ENCODE results near the gene KANSL1L.

KANSL1L gene

DNA sequence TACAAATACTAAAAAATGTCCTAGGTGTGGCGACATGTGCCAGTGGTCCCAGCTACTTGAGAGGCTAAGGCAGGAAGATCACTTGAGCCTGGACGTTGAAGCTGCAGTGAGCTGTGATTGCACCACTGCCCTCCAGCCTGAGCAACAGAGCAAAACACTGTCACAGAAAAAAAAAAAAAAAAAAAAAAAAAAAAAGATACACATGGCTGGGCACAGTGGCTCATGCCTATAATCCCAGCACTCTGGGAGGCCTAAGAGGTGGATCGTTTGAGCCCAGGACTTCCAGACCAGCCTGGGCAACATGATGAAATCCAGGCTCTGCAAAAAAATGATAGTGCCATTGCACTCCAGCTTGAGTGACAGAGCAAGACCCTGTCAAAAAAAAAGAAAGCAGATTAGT is 13.7 kb downstream of the KANSL1L start:
- no peak overlapping the region for H3K4me3 ChIP-seq (ENCODE audit: low read depth, low read length)
- DNase-seq (ENCODE audit: low read depth, low spot score), result no peak
- no peak for TF ChIP-seq CTCF (IDR thresholded peaks at IDR 0.05; ENCODE audit: insufficient read depth, low read length, missing control alignments)
- POLR2A ChIA-PET, result interaction anchor here (0.7 kb wide), 1 partner anchor 72 kb away, joined by 3 read pairs; no protein-coding TSS in a partner anchor
- CTCF ChIA-PET, result no interaction called here

DNA sequence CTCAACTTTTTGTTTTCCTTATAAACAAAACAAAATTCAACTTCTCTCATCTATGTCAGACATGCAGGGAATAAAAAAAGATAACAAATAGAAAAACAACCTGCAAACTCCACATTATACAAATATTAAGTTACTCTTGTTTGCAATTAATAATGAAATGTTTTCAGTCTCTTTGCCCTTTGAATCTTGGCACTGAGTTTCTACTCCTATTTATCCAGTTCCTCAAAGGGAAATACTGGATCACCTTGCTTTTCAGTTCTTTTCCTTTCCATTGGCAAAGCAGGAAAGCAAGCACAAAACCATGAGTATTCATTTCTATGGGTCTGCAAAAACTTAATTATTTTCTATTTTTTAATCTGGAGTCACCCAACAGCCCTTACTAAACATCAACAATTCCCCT is 23.6 kb downstream of the KANSL1L start:
- CTCF ChIA-PET, result no interaction called here
- POLR2A ChIA-PET, result no interaction called here
- DNase-seq (ENCODE audit: low read depth, low spot score), result no peak
- no peak for TF ChIP-seq CTCF (IDR thresholded peaks at IDR 0.05; ENCODE audit: insufficient read depth, low read length, missing control alignments)
- H3K4me3 ChIP-seq (ENCODE audit: low read depth, low read length), result no peak overlapping the region

GRCh38 chr2:210132239-210132638 is 39.0 kb downstream of the KANSL1L start:
- no peak for TF ChIP-seq CTCF (IDR thresholded peaks at IDR 0.05; ENCODE audit: insufficient read depth, low read length, missing control alignments)
- H3K4me3 ChIP-seq (ENCODE audit: low read depth, low read length), result no peak overlapping the region
- ChIA-PET POLR2A (no interaction called here), CTCF (no interaction called here)
- DNase-seq (ENCODE audit: low read depth, low spot score), result no peak

DNA sequence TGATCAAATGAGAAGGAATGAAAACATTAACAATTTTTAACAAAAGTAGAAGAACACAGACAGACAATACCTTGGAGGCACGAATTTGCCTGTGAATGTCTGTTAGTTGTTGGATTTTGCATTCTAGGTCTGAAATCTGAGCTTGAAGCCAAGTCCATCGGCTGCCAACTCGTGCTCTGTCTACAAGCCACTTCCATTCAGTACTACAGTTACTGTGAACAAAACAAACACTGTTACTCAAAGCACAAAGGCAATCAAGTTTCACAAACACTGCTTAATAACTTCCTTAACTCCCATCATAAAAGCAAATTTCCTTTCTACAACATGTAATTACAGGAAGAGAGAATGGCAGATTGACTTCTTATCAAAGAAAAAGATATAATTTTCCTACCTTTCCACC is 42.2 kb downstream of the KANSL1L start:
- TF ChIP-seq CTCF (IDR thresholded peaks at IDR 0.05; ENCODE audit: insufficient read depth, low read length, missing control alignments), result no peak
- ChIA-PET POLR2A (no interaction called here), CTCF (no interaction called here)
- H3K4me3 ChIP-seq (ENCODE audit: low read depth, low read length), result no peak overlapping the region
- no peak for DNase-seq (ENCODE audit: low read depth, low spot score)

GRCh38 chr2:210113614-210114235 is 57.5 kb downstream of the KANSL1L start:
- POLR2A ChIA-PET, result no interaction called here
- no peak overlapping the region for H3K4me3 ChIP-seq (ENCODE audit: low read depth, low read length)
- DNase-seq (ENCODE audit: low read depth, low spot score), result no peak
- no peak for TF ChIP-seq CTCF (IDR thresholded peaks at IDR 0.05; ENCODE audit: insufficient read depth, low read length, missing control alignments)
- CTCF ChIA-PET, result no interaction called here

- DNase-seq (ENCODE audit: low read depth, low spot score), result no peak
- no peak for TF ChIP-seq CTCF (IDR thresholded peaks at IDR 0.05; ENCODE audit: insufficient read depth, low read length, missing control alignments)
- ChIA-PET CTCF (no interaction called here), POLR2A (no interaction called here)
- no peak overlapping the region for H3K4me3 ChIP-seq (ENCODE audit: low read depth, low read length)
These were observed 58.3 kb downstream of the KANSL1L start for GRCh38 chr2:210112871-210113270.

Measured in AG04449 (cell line).